NCI-H748 treated with DMSO at 0.1 percent for 48 hours (cell line): Measurements from ENCODE around the gene ACCS.

Source experiments
- DNase-seq: peaks from one replicate; lab custom pipeline; 2025; lab: John Stamatoyannopoulos, UW

Gene ACCS

GRCh38 chr11:44090539-44090938, 24.5 kb downstream of the ACCS start:
- DNase-seq: no peak

- peak; percentile 76 for DNase-seq
Observed at GRCh38 chr11:44094260-44094868, 28.3 kb downstream of the ACCS start.

- DNase-seq: peak; percentile 60
Observed at GRCh38 chr11:44095506-44096359, 29.7 kb downstream of the ACCS start, which contains the start of gene EXT2. Gene EXT2 (plus strand): TSS chr11:44095678. CDS start chr11:44107713, 12,035 bp downstream.

- DNase-seq: no peak
Observed at GRCh38 chr11:44096360-44097185, 30.5 kb downstream of the ACCS start.

GRCh38 chr11:44097821-44098220, 31.8 kb downstream of the ACCS start:
- no peak for DNase-seq

- no peak for DNase-seq
Observed at GRCh38 chr11:44101098-44101497, 35.0 kb downstream of the ACCS start.

GRCh38 chr11:44104481-44105294, 38.6 kb downstream of the ACCS start:
- no peak for DNase-seq

- DNase-seq: no peak
Observed at GRCh38 chr11:44108260-44108659, 42.2 kb downstream of the ACCS start.

GRCh38 chr11:44110231-44110679, 44.2 kb downstream of the ACCS start:
- DNase-seq: peak; percentile 27

GRCh38 chr11:44112091-44112821, 46.2 kb downstream of the ACCS start:
- DNase-seq: no peak

- no peak for DNase-seq
Observed at GRCh38 chr11:44113018-44113417, 46.9 kb downstream of the ACCS start.

GRCh38 chr11:44113572-44113971, 47.5 kb downstream of the ACCS start:
- no peak for DNase-seq

- no peak for DNase-seq
Observed at GRCh38 chr11:44116234-44116830, 50.3 kb downstream of the ACCS start.

GRCh38 chr11:44120169-44120568, 54.1 kb downstream of the ACCS start:
- no peak for DNase-seq

GRCh38 chr11:44125598-44125997, 59.5 kb downstream of the ACCS start:
- no peak for DNase-seq

- no peak for DNase-seq
Observed at GRCh38 chr11:44126304-44126703, 60.2 kb downstream of the ACCS start.

GRCh38 chr11:44127130-44127529, 61.1 kb downstream of the ACCS start:
- no peak for DNase-seq

GRCh38 chr11:44128729-44129128, 62.7 kb downstream of the ACCS start:
- no peak for DNase-seq

- no peak for DNase-seq
Observed at GRCh38 chr11:44130751-44131150, 64.7 kb downstream of the ACCS start.

- DNase-seq: peak; percentile 13
Observed at GRCh38 chr11:44133335-44133946, 67.4 kb downstream of the ACCS start.
